ENCODE results near the gene FIGNL2. TPM values are rescaled to one million over a fixed set of nuclear protein-coding genes. Genes with fewer than 3 reads are reported as not detected.

The FIGNL2 gene
- total RNA-seq, 1 donor from 2014 or later, result 17.8 TPM

DNA sequence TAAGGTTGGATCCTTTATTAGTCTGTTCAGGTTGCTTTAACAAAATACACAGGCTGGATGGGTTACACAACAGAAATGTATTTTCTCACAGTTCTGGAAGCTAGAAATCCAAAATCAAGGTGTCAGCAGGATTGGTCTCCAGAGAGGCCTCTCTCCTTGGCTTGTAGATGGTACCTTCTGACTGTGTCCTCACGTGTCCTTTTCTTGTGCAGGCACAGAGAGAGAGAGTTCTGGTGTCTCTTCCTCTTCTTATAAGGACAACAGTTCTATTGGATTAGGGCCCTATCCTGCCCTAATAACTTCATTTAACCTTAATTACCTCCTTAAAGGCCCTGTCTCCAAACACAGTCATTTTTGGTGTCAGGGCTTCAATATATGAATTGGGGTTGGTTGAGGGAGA is 34.8 kb upstream of the FIGNL2 start:
- H3K27me3 Mint-ChIP-seq, result peaks cover 2% of the 10 kb centered on the region
- no peaks in the 10 kb centered on the region for H3K9me3 Mint-ChIP-seq
- H3K4me1 Mint-ChIP-seq (ENCODE audit: unreplicated experiment), result peaks cover 10% of the 10 kb centered on the region
- no peak overlapping the region for H3K27ac Mint-ChIP-seq
- TF ChIP-seq, protein P1, sequence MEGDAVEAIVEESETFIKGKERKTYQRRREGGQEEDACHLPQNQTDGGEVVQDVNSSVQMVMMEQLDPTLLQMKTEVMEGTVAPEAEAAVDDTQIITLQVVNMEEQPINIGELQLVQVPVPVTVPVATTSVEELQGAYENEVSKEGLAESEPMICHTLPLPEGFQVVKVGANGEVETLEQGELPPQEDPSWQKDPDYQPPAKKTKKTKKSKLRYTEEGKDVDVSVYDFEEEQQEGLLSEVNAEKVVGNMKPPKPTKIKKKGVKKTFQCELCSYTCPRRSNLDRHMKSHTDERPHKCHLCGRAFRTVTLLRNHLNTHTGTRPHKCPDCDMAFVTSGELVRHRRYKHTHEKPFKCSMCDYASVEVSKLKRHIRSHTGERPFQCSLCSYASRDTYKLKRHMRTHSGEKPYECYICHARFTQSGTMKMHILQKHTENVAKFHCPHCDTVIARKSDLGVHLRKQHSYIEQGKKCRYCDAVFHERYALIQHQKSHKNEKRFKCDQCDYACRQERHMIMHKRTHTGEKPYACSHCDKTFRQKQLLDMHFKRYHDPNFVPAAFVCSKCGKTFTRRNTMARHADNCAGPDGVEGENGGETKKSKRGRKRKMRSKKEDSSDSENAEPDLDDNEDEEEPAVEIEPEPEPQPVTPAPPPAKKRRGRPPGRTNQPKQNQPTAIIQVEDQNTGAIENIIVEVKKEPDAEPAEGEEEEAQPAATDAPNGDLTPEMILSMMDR (conservative IDR thresholded peaks at IDR 0.05), result no peak
- no peak for DNase-seq (ENCODE audit: extremely low spot score, unreplicated experiment)
- H3K4me3 Mint-ChIP-seq, result no peak overlapping the region
- H3K36me3 Mint-ChIP-seq, result no peaks in the 10 kb centered on the region

GRCh38 chr12:51879102-51879501 is 30.6 kb upstream of the FIGNL2 start:
- H3K4me3 Mint-ChIP-seq, result no peak overlapping the region
- H3K27me3 Mint-ChIP-seq, result peaks cover 4% of the 10 kb centered on the region
- peaks cover 8% of the 10 kb centered on the region for H3K4me1 Mint-ChIP-seq (ENCODE audit: unreplicated experiment)
- no peak for DNase-seq (ENCODE audit: extremely low spot score, unreplicated experiment)
- H3K36me3 Mint-ChIP-seq, result no peaks in the 10 kb centered on the region
- TF ChIP-seq, protein P1 (conservative IDR thresholded peaks at IDR 0.05), result no peak
- H3K27ac Mint-ChIP-seq, result no peak overlapping the region
- H3K9me3 Mint-ChIP-seq, result no peaks in the 10 kb centered on the region

- DNase-seq (ENCODE audit: extremely low spot score, unreplicated experiment), result no peak
- Mint-ChIP-seq H3K36me3 (no peaks in the 10 kb centered on the region), H3K9me3 (no peaks in the 10 kb centered on the region), H3K27me3 (peaks cover 10% of the 10 kb centered on the region), H3K4me1 (ENCODE audit: unreplicated experiment) (peaks cover 30% of the 10 kb centered on the region), H3K4me3 (no peak overlapping the region), H3K27ac (no peak overlapping the region)
- TF ChIP-seq, protein P1 (conservative IDR thresholded peaks at IDR 0.05), result no peak
Measured at GRCh38 chr12:51874486-51874885, 26.0 kb upstream of the FIGNL2 start.

- H3K27ac Mint-ChIP-seq, result no peak overlapping the region
- no peak overlapping the region for H3K4me3 Mint-ChIP-seq
- H3K27me3 Mint-ChIP-seq, result peaks cover 10% of the 10 kb centered on the region
- no peak for DNase-seq (ENCODE audit: extremely low spot score, unreplicated experiment)
- H3K9me3 Mint-ChIP-seq, result no peaks in the 10 kb centered on the region
- peaks cover 30% of the 10 kb centered on the region for H3K4me1 Mint-ChIP-seq (ENCODE audit: unreplicated experiment)
- TF ChIP-seq, protein P1 (conservative IDR thresholded peaks at IDR 0.05), result no peak
- no peaks in the 10 kb centered on the region for H3K36me3 Mint-ChIP-seq
Measured at GRCh38 chr12:51874000-51874399, 25.5 kb upstream of the FIGNL2 start.

DNA sequence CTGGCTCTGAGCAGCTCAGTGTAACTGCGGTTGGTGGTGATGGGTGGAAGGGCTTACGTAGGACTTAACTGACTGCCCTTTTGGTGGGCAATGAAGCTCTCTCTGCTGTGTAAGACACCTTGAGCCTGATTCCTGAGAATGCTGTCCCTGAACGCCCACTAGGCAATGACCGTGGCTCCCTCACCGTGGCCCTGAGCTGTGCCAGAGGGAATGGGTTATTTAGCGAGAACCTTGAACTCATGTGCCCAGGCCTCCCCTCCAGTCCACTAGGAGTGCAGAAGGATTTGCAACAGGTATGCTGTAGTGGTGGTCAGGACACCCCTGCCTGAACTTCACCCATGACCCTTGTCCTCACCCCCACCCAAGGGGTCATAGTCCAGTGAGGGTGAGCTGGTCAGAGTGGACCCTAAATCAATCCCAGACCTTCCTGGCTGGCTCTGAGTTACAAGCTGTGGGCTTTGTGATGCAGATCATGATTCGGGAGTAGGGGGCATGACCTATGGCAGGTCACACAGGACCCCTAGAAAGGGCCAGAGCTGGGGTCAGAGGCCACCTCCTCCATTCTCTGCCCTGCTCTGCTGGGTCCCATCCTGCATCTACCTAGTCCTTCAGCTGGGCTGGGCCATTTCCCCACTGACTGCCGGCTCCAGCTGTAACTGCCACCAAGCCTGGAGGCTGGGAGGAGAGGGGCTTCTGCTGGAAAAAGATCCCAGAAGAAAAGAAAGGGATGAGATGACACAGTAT is 24.9 kb upstream of the FIGNL2 start:
- Mint-ChIP-seq H3K36me3 (no peaks in the 10 kb centered on the region), H3K27me3 (peaks cover 16% of the 10 kb centered on the region), H3K9me3 (no peaks in the 10 kb centered on the region), H3K4me3 (no peak overlapping the region), H3K4me1 (ENCODE audit: unreplicated experiment) (peaks cover 33% of the 10 kb centered on the region), H3K27ac (no peak overlapping the region)
- TF ChIP-seq, protein P1 (conservative IDR thresholded peaks at IDR 0.05), result no peak
- no peak for DNase-seq (ENCODE audit: extremely low spot score, unreplicated experiment)
